GM12873 (cell line): ENCODE results near the gene BICC1.

Experiments used
- TF ChIP-seq, protein P1 (sequence below): IDR thresholded peaks from 2 replicates; pipeline ENCODE4 v1.5.1; 2012; ENCODE audit warnings: low read depth, mild to moderate bottlenecking, moderate library complexity, low read length, control low read depth; ENCODE audit not compliant: insufficient read depth; ENCODE audit errors: missing control alignments

The BICC1 gene

DNA sequence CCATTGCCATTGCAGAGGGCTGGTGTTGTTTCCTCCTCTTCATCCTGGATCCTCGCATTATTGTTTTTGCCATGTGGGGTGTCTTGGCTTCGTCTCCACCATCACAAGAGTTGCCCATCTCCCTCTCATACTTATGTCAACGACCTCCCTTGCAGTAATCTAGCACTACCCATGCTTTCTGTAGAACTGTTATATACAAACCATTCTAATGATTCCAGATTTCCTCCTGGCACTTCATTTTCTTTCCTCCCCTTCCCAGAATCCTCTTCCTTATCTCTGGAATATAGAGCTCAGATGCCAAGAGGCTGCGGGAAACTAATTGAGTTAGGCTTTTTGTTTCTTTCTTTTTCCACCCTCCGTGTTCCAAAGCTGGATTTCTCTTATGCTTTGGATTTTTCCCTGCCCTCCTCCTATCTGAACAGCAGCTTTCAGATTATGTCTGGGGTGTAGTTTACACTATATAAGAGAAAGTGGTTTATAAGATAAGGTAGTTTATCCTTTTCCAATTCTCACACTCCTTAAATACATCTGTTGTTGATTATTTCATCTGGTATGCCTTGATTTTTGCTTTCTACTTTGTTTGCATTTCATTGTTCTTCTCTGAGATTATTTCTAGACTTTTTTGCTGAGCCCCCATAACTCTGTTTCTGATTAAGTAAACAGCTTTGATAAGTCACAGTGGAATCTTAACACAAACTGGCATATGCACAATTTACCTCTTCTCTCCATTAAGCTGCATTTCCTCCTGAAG is 264.1 kb downstream of the BICC1 start:
- TF ChIP-seq, protein P1, sequence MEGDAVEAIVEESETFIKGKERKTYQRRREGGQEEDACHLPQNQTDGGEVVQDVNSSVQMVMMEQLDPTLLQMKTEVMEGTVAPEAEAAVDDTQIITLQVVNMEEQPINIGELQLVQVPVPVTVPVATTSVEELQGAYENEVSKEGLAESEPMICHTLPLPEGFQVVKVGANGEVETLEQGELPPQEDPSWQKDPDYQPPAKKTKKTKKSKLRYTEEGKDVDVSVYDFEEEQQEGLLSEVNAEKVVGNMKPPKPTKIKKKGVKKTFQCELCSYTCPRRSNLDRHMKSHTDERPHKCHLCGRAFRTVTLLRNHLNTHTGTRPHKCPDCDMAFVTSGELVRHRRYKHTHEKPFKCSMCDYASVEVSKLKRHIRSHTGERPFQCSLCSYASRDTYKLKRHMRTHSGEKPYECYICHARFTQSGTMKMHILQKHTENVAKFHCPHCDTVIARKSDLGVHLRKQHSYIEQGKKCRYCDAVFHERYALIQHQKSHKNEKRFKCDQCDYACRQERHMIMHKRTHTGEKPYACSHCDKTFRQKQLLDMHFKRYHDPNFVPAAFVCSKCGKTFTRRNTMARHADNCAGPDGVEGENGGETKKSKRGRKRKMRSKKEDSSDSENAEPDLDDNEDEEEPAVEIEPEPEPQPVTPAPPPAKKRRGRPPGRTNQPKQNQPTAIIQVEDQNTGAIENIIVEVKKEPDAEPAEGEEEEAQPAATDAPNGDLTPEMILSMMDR: no peak

DNA sequence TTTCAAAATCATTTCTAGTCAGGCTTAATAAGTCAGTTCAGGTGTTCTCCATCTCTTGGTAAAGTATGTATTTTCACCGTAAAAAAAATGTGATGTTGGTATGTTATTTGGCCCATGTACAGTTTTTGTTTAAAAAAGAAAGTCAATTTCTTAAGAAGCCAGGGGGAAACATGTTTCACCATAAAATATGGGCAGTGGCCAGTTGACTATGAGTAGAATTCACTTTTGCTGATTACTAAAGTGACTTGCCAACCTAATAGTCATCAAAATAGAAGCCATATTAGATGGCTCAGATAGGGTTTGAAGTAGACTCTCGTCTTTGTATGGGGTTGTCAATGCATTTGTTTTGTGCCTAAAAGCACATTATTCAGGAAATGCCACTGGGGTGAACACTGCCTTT is 266.3 kb downstream of the BICC1 start:
- TF ChIP-seq, protein P1: no peak

DNA sequence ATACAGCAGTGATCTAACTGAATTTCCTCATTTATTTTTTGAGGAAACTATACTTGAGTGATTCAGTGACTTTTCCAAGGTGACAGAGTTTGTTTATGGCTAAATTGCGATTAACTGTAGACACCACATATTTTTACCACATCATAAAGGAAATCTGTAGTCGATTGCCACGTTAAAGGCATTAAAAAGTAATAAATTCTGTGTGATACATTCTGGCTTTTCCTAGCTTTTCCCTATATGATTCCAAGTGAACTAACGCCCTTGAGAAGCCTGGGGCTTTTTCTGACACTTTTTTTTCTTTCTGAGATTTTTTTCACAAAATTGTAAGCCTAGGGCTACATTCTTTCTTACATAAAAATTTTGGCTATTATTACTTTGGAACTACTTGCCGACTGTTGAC is 266.9 kb downstream of the BICC1 start:
- TF ChIP-seq, protein P1: no peak

DNA sequence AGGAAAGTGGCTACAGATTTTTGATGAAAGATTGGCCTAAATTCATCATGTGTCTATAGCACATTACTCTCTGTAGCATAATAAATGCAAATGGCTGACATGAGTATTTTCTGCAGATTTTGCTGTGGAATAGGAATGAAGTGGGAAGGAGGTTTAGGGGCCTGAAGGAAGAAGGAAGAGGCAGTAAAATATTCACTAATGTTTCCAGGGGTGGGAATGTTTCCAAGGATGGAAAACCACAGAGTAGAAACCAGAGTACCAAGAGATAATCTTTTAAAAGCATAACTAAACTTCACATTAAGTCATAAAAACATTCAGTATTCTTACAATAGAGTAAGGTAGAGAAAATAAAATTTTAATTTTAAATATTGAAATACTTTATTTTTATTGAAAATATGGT is 267.8 kb downstream of the BICC1 start:
- TF ChIP-seq, protein P1: no peak

DNA sequence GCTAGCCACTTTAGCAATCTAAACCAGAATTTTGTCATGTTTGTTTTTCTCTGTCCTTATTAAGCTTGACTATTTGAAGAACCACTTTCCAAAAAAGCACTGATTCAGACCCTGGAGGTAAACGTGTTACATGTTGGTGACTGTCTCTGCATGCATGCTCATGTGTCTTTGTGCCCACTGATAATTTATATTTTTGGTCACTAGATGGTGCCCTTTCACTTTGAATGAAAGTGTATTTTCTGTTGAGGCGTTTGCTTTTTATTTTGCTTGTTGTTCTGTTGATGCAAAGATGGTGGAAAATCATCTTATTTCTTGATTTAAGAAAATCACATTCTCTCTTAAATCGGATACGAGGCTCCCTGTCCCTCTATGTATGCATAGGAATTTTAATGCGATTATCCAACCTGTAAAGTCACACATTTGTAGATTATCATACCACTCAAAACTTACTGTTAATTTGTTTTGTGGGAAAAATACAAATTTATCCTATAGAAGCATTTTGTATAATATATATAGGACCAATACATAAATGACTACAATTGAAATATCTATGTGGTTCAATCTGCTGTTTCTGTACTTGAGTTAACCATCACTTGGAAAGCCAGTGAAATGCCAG is 269.3 kb downstream of the BICC1 start:
- TF ChIP-seq, protein P1: peak; percentile 58

DNA sequence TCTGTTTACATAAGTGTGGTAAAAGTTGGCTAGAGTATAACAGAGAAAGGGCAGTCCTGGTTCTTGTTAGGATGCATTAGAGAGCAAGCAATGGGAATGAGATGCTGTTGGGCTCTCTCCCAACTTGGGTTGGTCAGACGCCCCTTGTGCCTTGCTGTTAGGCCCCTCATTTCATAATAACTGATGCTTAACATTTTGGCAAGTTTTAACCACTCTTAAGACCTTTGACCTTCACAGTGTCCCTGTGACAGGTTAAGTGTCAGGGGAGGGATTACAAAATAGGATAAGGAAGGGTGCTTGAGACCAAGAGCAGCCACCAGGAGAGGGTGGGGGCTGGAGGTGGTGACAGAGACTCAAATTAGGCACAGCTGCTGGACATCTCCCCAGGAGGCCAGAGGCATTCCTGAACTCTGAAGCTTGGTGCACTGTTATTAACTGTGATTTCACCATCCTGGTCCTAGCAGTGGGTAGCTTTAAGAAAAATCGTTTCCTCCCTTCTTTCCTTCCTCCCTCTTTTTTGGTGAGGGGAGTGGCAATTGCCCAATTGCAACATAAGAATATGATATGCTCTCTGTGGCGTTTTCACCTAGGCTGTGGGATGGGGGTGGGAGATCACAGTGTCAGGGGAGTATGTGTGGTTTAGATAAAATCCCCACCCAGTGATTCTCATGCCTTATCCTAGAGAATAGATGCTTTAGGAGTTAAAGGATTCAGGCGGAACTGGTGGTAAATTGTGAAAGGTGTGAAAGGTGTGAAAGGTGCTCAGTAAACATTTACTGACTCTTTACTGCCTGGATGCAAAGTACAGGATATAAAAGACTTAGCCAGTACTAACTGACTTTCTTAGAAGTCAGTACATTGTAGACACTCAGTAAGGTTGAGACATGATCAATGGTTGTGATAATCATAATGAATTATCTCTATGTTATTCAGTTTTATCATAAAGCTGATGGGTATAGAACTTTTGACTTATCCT is 270.5 kb downstream of the BICC1 start:
- TF ChIP-seq, protein P1: no peak

DNA sequence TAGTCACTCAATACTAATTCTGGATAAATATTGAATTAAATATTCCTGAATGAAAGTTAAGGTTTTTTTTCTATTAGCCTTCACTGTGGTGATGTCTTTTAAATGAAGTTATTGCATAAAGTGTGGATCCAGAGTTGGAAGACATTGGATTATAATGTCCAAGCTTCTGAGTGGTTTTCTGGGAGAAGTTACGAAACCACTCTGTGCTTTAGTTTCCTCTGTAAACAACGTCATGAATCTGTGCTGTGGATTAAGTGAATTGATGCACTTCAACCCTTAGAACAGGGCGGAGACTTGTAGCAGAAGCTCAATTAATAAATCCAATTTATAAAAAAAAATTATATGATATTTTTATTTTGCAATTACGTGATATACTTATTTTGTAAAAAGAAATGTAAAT is 271.7 kb downstream of the BICC1 start:
- TF ChIP-seq, protein P1: no peak
